Measurements from ENCODE around the gene ZIC2.
A peak's percentile ranks its signal among the peaks of the same experiment; 100 is the strongest.

GRCh38 chr13:99969919-99970650 lies 11.5 kb upstream of the ZIC2 start:
- TF ChIP-seq CTCF (IDR thresholded peaks at IDR 0.05) (peak; percentile 4), EZH2 (IDR thresholded peaks at IDR 0.05) (no peak)

Data from neural progenitor cell (in vitro differentiated cells).